HFFc6 (cell line): ENCODE data around the gene KLHL35. TPM values are rescaled to one million over a fixed set of nuclear protein-coding genes. Genes with fewer than 3 reads are reported as not detected.
A peak's percentile ranks its signal among the peaks of the same experiment; 100 is the strongest.
"Not testable (repeated sequence)": the region's sequence is repeated elsewhere in the genome, so short reads cannot be mapped to it uniquely, and the experiment has no call there.

ENCODE experiments used
- DNase-seq: peaks from one replicate; pipeline ENCODE4 v3.0.0-alpha.2; 2018
- H3K27ac Mint-ChIP-seq: 2 replicates; pipeline ENCODE4 v1.8.0; 2020; ENCODE audit warnings: mild to moderate bottlenecking, mixed read lengths
- H3K27me3 Mint-ChIP-seq: 2 replicates; pipeline ENCODE4 v1.8.0; 2021; ENCODE audit warnings: mild to moderate bottlenecking, moderate library complexity, mixed read lengths; ENCODE audit not compliant: insufficient read depth
- H3K36me3 Mint-ChIP-seq: 2 replicates; pipeline ENCODE4 v1.8.0; 2021; ENCODE audit warnings: low read depth, mixed read lengths
- H3K4me1 Mint-ChIP-seq: 2 replicates; pipeline ENCODE4 v1.8.0; 2020; ENCODE audit warnings: low read depth, mixed read lengths
- H3K4me3 Mint-ChIP-seq: 2 replicates; pipeline ENCODE4 v1.8.0; 2020; ENCODE audit warnings: mild to moderate bottlenecking, moderate library complexity, mixed read lengths
- H3K9me3 Mint-ChIP-seq: 2 replicates; pipeline ENCODE4 v1.8.0; 2020; ENCODE audit warnings: mild to moderate bottlenecking, mixed read lengths
- total RNA-seq, 6 experiments: library from RNA; stranded (reverse); fragmentation: NEBNext Ultra II Directional; extraction: Animal tissue kit (Norgen Biotek cat#: 25700); gene quantifications; 2 replicates in 1 of 6; 3 replicates in 5 of 6; pipeline ENCODE4 v1.2.3, GENCODE V29; 2021
- TF ChIP-seq, protein P1 (sequence below): fragments of 200-600 bp; sonication (generic); IDR thresholded peaks from 2 replicates; pipeline ENCODE4 v1.5.0; 2021; ENCODE audit warnings: antibody characterized with exemption, mild to moderate bottlenecking

KLHL35 gene
- total RNA-seq, 6 experiments from 2014 or later, result not detected

DNA sequence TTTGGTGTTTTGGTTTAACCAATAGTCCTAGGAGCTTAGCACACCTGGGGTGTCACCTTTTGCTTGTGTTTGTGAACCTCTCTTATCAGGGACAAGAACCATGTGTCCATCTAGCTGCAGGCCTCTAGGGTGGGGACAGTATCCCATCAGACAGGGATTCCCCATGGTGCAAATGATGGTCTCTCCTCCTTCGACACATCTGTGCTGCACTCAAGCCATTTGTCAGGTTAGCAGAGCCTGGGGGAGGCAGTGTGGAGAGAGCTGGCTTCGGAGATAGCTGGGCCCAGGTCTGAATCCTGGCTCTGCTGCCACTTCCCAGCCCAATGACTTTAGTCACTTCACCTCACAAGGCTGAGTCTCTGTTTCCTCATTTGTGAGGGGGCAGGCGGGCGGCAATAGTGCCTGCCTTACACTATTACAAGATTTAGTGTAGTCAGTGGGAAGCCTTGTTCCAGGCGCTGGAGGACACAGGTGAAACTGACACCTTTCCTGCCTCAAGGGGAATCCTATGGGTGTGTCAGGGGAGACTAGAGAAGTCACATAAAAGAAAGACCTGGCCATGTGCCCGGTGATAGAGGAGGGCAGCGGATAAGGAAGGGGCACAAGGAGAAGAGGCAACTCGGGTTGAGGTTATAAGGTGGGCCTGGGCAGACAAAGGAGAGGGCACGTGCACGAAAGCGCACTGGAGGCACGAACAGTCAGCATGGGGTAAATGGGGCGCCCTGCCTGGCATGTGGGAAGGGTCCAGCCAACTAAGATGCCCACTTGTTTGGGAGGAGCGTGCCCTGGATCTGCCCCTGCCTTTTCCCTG, 12.6 kb downstream of the KLHL35 start:
- H3K4me1 Mint-ChIP-seq, result peaks cover 23% of the 10 kb centered on the region
- H3K27ac Mint-ChIP-seq, result peak overlapping the region; percentile 13; the same call in 1 of the 2 replicates
- H3K4me3 Mint-ChIP-seq, result no peak overlapping the region
- H3K27me3 Mint-ChIP-seq, result no peaks in the 10 kb centered on the region; the same call in 1 of the 2 replicates
- TF ChIP-seq, protein P1, sequence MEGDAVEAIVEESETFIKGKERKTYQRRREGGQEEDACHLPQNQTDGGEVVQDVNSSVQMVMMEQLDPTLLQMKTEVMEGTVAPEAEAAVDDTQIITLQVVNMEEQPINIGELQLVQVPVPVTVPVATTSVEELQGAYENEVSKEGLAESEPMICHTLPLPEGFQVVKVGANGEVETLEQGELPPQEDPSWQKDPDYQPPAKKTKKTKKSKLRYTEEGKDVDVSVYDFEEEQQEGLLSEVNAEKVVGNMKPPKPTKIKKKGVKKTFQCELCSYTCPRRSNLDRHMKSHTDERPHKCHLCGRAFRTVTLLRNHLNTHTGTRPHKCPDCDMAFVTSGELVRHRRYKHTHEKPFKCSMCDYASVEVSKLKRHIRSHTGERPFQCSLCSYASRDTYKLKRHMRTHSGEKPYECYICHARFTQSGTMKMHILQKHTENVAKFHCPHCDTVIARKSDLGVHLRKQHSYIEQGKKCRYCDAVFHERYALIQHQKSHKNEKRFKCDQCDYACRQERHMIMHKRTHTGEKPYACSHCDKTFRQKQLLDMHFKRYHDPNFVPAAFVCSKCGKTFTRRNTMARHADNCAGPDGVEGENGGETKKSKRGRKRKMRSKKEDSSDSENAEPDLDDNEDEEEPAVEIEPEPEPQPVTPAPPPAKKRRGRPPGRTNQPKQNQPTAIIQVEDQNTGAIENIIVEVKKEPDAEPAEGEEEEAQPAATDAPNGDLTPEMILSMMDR, result no peak
- DNase-seq, result no peak
- H3K36me3 Mint-ChIP-seq, result no peaks in the 10 kb centered on the region
- H3K9me3 Mint-ChIP-seq, result no peaks in the 10 kb centered on the region

DNA sequence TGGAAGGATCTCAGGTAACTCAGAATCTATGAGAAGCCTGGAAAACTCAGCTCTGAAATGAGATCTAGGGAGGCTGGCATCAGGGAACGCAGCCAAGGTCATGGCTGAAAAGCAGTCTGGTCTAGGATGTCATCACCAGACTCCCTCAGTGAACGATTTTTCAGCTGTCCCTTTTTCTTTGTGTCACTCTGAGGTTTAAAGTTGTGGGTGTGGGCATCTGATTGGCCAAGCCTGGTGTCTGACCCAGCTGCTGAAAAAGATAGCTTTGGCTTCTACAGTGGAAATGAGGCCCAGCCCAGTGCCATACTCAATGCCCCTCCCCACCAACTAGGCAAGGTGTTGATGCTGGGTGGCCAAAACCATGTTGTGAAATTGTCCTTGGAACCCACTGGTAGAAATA, 19.1 kb downstream of the KLHL35 start:
- H3K27ac Mint-ChIP-seq, result no peak overlapping the region
- no peak overlapping the region for H3K4me3 Mint-ChIP-seq
- no peaks in the 10 kb centered on the region for H3K27me3 Mint-ChIP-seq
- no peak for DNase-seq
- peaks cover 13% of the 10 kb centered on the region for H3K4me1 Mint-ChIP-seq
- TF ChIP-seq, protein P1, result no peak
- no peaks in the 10 kb centered on the region; the same call in 1 of the 2 replicates for H3K36me3 Mint-ChIP-seq
- H3K9me3 Mint-ChIP-seq, result no peaks in the 10 kb centered on the region

DNA sequence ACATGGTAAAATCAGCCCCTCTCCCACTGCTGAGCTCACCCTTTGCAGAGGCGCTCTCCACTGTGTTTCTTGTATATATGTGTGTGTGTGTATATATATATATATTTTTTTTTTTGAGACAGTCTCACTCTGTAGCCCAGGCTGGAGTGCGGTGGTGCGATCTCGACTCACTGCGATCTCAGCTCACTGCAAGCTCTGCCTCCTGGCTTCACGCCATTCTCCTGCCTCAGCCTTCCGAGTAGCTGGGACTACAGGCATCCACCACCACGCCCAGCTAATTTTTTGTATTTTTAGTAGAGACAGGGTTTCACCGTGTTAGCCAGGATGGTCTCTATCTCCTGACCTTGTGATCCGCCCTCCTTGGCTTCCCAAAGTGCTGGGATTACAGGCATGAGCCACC, 19.9 kb downstream of the KLHL35 start:
- H3K4me3 Mint-ChIP-seq, H3K36me3 Mint-ChIP-seq, DNase-seq, H3K9me3 Mint-ChIP-seq, H3K4me1 Mint-ChIP-seq, H3K27me3 Mint-ChIP-seq, H3K27ac Mint-ChIP-seq: not testable (repeated sequence)

DNA sequence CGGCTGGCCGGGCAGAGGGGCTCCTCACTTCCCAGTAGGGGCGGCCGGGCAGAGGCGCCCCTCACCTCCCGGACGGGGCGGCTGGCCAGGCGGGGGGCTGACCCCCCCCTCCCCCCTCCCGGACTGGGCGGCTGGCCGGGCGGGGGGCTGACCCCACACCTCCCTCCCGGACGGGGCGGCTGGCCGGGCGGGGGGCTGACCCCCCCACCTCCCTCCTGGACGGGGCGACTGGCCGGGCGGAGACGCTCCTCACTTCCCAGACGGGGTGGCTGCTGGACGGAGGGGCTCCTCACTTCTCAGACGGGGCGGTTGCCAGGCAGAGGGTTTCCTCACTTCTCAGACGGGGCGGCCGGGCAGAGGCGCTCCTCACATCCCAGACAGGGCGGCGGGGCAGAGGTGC, 23.0 kb downstream of the KLHL35 start:
- H3K36me3 Mint-ChIP-seq, result peaks cover 16% of the 10 kb centered on the region
- not testable (repeated sequence) for H3K27me3 Mint-ChIP-seq, H3K9me3 Mint-ChIP-seq, H3K4me3 Mint-ChIP-seq, DNase-seq, H3K27ac Mint-ChIP-seq
- H3K4me1 Mint-ChIP-seq, result peaks cover 22% of the 10 kb centered on the region

DNA sequence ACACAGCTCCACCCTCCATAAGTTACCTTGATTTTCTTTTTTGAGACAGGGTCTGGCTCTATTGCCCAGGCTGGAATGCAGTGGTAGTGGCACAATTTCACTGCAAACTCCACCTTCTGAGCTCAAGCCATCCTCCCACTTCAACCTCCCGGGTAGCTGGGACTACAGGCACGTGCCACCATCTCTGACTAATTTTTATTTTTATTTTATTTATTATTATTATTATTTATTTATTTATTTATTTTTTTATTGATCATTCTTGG, 24.1 kb downstream of the KLHL35 start:
- no peak for DNase-seq
- no peaks in the 10 kb centered on the region for H3K9me3 Mint-ChIP-seq
- TF ChIP-seq, protein P1, result no peak
- no peak overlapping the region for H3K4me3 Mint-ChIP-seq
- peaks cover 31% of the 10 kb centered on the region for H3K4me1 Mint-ChIP-seq
- H3K27ac Mint-ChIP-seq, result peak overlapping the region; percentile 40; the same call in 1 of the 2 replicates
- peaks cover 2% of the 10 kb centered on the region; the same call in 1 of the 2 replicates for H3K27me3 Mint-ChIP-seq
- peaks cover 24% of the 10 kb centered on the region for H3K36me3 Mint-ChIP-seq

DNA sequence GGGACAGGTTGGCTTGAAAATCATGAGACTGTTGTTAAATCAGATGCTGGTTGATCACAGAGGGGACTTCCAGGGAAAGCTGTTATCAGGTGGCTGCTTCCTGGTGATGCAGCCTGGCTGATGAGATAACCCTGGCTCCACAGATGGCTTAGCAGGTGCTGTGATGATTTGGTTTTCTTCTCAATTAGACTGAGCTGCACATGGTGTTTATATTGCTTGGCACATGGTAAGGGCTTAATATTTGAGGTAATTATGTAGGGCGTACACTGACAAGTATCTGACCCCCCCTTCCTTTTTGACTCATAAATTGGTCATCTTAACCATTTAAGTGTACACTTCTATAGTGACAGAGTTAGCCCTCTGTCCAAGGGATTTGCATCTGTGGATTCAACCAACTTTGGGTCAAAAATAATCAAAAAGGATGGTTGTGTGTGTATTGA, 26.6 kb downstream of the KLHL35 start:
- DNase-seq, result peak; percentile 13
- TF ChIP-seq, protein P1, result no peak
- H3K36me3 Mint-ChIP-seq, result peaks cover 50% of the 10 kb centered on the region
- peaks cover 4% of the 10 kb centered on the region; the same call in 1 of the 2 replicates for H3K27me3 Mint-ChIP-seq
- no peak overlapping the region for H3K4me3 Mint-ChIP-seq
- H3K4me1 Mint-ChIP-seq, result peaks cover 56% of the 10 kb centered on the region
- H3K9me3 Mint-ChIP-seq, result no peaks in the 10 kb centered on the region
- peak overlapping the region; percentile 40 for H3K27ac Mint-ChIP-seq
